ENCODE results near the gene MAGED4. TPM values are rescaled to one million over a fixed set of nuclear protein-coding genes. Genes with fewer than 3 reads are reported as not detected.

MAGED4 gene

GRCh38 chrX:52216541-52216940, 31.9 kb downstream of the MAGED4 start:
- Histone ChIP-seq H3K27me3 (ENCODE audit: control insufficient read depth in 1 of 2, insufficient read depth in 1 of 2, low read length in 2 of 2) (peaks cover 0 to 30% of the 10 kb centered on the region in 2 experiments), H3K36me3 (ENCODE audit: control insufficient read depth in 1 of 2, insufficient read depth in 2 of 2, low read depth in 1 of 2, low read length in 2 of 2) (no peaks in the 10 kb centered on the region), H3K9ac (ENCODE audit: low read length) (no peak overlapping the region), H3K4ac (ENCODE audit: low read depth in 1 of 2, low read length in 2 of 2) (no peak overlapping the region), H3K27ac (ENCODE audit: low read length, poor library complexity, severe bottlenecking) (no peak overlapping the region), H3K23ac (ENCODE audit: low read length in 2 of 2) (no peak overlapping the region), H2AK5ac (ENCODE audit: low read length, severe bottlenecking) (no peak overlapping the region), H3K79me1 (replicated peaks; ENCODE audit: low read length, poor library complexity, severe bottlenecking) (no peaks in the 10 kb centered on the region), H3K9me3 (ENCODE audit: control insufficient read depth, low read length) (peaks cover under 1% of the 10 kb centered on the region), H2AFZ (ENCODE audit: low read depth, low read length) (no peak overlapping the region), H3K18ac (ENCODE audit: low read depth in 1 of 2, low read length in 2 of 2) (no peak overlapping the region), H4K91ac (ENCODE audit: low read length) (no peak overlapping the region), H2BK15ac (ENCODE audit: low read depth, poor library complexity, severe bottlenecking) (no peak overlapping the region), H3K14ac (ENCODE audit: low read length in 2 of 2) (no peak overlapping the region), H3K4me1 (ENCODE audit: control insufficient read depth, insufficient read depth, low read depth, low read length) (no peaks in the 10 kb centered on the region), H2BK12ac (ENCODE audit: low read length in 2 of 2) (no peak overlapping the region), H3K4me3 (ENCODE audit: insufficient read depth in 1 of 2, low read depth in 1 of 2, low read length in 2 of 2) (no peak overlapping the region), H4K8ac (ENCODE audit: low read length) (no peak overlapping the region), H2BK120ac (ENCODE audit: low read depth, low read length) (no peak overlapping the region), H2BK5ac (ENCODE audit: low read depth, low read length, poor library complexity, severe bottlenecking) (no peak overlapping the region), H3K4me2 (ENCODE audit: low read length, poor library complexity, severe bottlenecking) (no peak overlapping the region)
- 100% methylated on average over 1 of the region's 3 CpGs for WGBS
- DNase-seq: no peak

GRCh38 chrX:52217494-52218160, 32.9 kb downstream of the MAGED4 start:
- Histone ChIP-seq H2AK5ac (ENCODE audit: low read length, severe bottlenecking) (no peak overlapping the region), H3K79me1 (replicated peaks; ENCODE audit: low read length, poor library complexity, severe bottlenecking) (no peaks in the 10 kb centered on the region), H2AFZ (ENCODE audit: low read depth, low read length) (no peak overlapping the region), H3K4me3 (ENCODE audit: insufficient read depth in 1 of 2, low read depth in 1 of 2, low read length in 2 of 2) (no peak overlapping the region), H3K23ac (ENCODE audit: low read length in 2 of 2) (no peak overlapping the region), H4K8ac (ENCODE audit: low read length) (no peak overlapping the region), H2BK12ac (ENCODE audit: low read length in 2 of 2) (no peak overlapping the region), H3K18ac (ENCODE audit: low read depth in 1 of 2, low read length in 2 of 2) (no peak overlapping the region), H3K14ac (ENCODE audit: low read length in 2 of 2) (no peak overlapping the region), H3K9ac (ENCODE audit: low read length) (no peak overlapping the region), H3K27me3 (ENCODE audit: control insufficient read depth in 1 of 2, insufficient read depth in 1 of 2, low read length in 2 of 2) (peaks cover 0 to 30% of the 10 kb centered on the region in 2 experiments), H3K36me3 (ENCODE audit: control insufficient read depth in 1 of 2, insufficient read depth in 2 of 2, low read depth in 1 of 2, low read length in 2 of 2) (no peaks in the 10 kb centered on the region), H3K4me1 (ENCODE audit: control insufficient read depth, insufficient read depth, low read depth, low read length) (no peaks in the 10 kb centered on the region), H2BK120ac (ENCODE audit: low read depth, low read length) (no peak overlapping the region), H4K91ac (ENCODE audit: low read length) (no peak overlapping the region), H3K4ac (ENCODE audit: low read depth in 1 of 2, low read length in 2 of 2) (no peak overlapping the region), H3K27ac (ENCODE audit: low read length, poor library complexity, severe bottlenecking) (no peak overlapping the region), H3K4me2 (ENCODE audit: low read length, poor library complexity, severe bottlenecking) (no peak overlapping the region), H2BK15ac (ENCODE audit: low read depth, poor library complexity, severe bottlenecking) (no peak overlapping the region), H2BK5ac (ENCODE audit: low read depth, low read length, poor library complexity, severe bottlenecking) (no peak overlapping the region), H3K9me3 (ENCODE audit: control insufficient read depth, low read length) (peaks cover 2% of the 10 kb centered on the region)
- WGBS: 70% methylated on average over 2 of the region's 2 CpGs
- DNase-seq: no peak

- H3K79me1 ChIP-seq (replicated peaks; ENCODE audit: low read length, poor library complexity, severe bottlenecking): no peaks in the 10 kb centered on the region
- no peak overlapping the region for H3K23ac ChIP-seq (ENCODE audit: low read length in 2 of 2)
Observed at GRCh38 chrX:52220936-52221335, 36.2 kb downstream of the MAGED4 start.

More at GRCh38 chrX:52220936-52221335, 36.2 kb downstream of the MAGED4 start:
- Histone ChIP-seq H4K8ac (ENCODE audit: low read length) (no peak overlapping the region), H2AK5ac (ENCODE audit: low read length, severe bottlenecking) (no peak overlapping the region), H3K36me3 (ENCODE audit: control insufficient read depth in 1 of 2, insufficient read depth in 2 of 2, low read depth in 1 of 2, low read length in 2 of 2) (no peaks in the 10 kb centered on the region), H3K4me1 (ENCODE audit: control insufficient read depth, insufficient read depth, low read depth, low read length) (no peaks in the 10 kb centered on the region), H3K27ac (ENCODE audit: low read length, poor library complexity, severe bottlenecking) (no peak overlapping the region), H2AFZ (ENCODE audit: low read depth, low read length) (no peak overlapping the region), H2BK12ac (ENCODE audit: low read length in 2 of 2) (no peak overlapping the region), H3K18ac (ENCODE audit: low read depth in 1 of 2, low read length in 2 of 2) (no peak overlapping the region), H3K9me3 (ENCODE audit: control insufficient read depth, low read length) (peaks cover 2% of the 10 kb centered on the region), H3K4ac (ENCODE audit: low read depth in 1 of 2, low read length in 2 of 2) (no peak overlapping the region), H3K14ac (ENCODE audit: low read length in 2 of 2) (no peak overlapping the region), H3K4me3 (ENCODE audit: insufficient read depth in 1 of 2, low read depth in 1 of 2, low read length in 2 of 2) (no peak overlapping the region), H3K4me2 (ENCODE audit: low read length, poor library complexity, severe bottlenecking) (no peak overlapping the region), H4K91ac (ENCODE audit: low read length) (no peak overlapping the region), H2BK5ac (ENCODE audit: low read depth, low read length, poor library complexity, severe bottlenecking) (no peak overlapping the region), H2BK120ac (ENCODE audit: low read depth, low read length) (no peak overlapping the region), H3K27me3 (ENCODE audit: control insufficient read depth in 1 of 2, insufficient read depth in 1 of 2, low read length in 2 of 2) (peaks cover 0 to 14% of the 10 kb centered on the region in 2 experiments), H2BK15ac (ENCODE audit: low read depth, poor library complexity, severe bottlenecking) (no peak overlapping the region), H3K9ac (ENCODE audit: low read length) (no peak overlapping the region)
- no peak for DNase-seq

Small RNA genes within 50 kb of the gene (small RNA-seq; reads per million reads assigned to genes)
- gene SNORA11D (ENCODE audit: low read depth): not detected
